Esophagus muscularis mucosa (tissue), 4 donors: ENCODE results near the gene CORO2B. TPM values are rescaled to one million over a fixed set of nuclear protein-coding genes. Genes with fewer than 3 reads are reported as not detected.
A peak's percentile ranks its signal among the peaks of the same experiment; 100 is the strongest.

Experiments used
- DNase-seq: peaks from one replicate; pipeline ENCODE4 v3.0.0-alpha.2; 2017; ENCODE audit errors: extremely low spot score
- H3K27ac ChIP-seq, 4 donors: fragments of 200-600 bp; sonication (generic); replicated peaks in 1 of 4; 1 replicate in 3 of 4; 2 replicates in 1 of 4; pipeline ENCODE4 v1.5.1; 2016 to 2019; ENCODE audit warnings: mild to moderate bottlenecking in 1 of 4
- H3K27me3 ChIP-seq, 4 donors: fragments of 200-600 bp; sonication (generic); one replicate each; pipeline versions ENCODE4 v1.5.1 to v1.6.0; 2016 to 2019
- H3K36me3 ChIP-seq, 4 donors: fragments of 200-600 bp; sonication (generic); one replicate each; pipeline ENCODE4 v1.5.1; 2016 to 2019
- H3K4me1 ChIP-seq, 4 donors: fragments of 200-600 bp; sonication (generic); one replicate each; pipeline ENCODE4 v1.5.1; 2016 to 2019
- H3K4me3 ChIP-seq, 4 donors: fragments of 200-600 bp; sonication (generic); 1 replicate in 2 of 4; 2 replicates in 2 of 4; pipeline ENCODE4 v1.5.1; 2016 to 2019; ENCODE audit warnings: mild to moderate bottlenecking in 4 of 4, moderate library complexity in 1 of 4
- H3K9me3 ChIP-seq, 4 donors: fragments of 200-600 bp; sonication (generic); 1 replicate in 3 of 4; 2 replicates in 1 of 4; pipeline ENCODE4 v1.5.1; 2016 to 2019
- EP300 ChIP-seq: sonication (generic); formaldehyde crosslinking; IDR thresholded peaks from one replicate; pipeline ENCODE4 v1.6.1; 2017; ENCODE audit warnings: antibody characterized with exemption
- POLR2A ChIP-seq: fragments of 450-650 bp; IDR thresholded peaks from one replicate; pipeline ENCODE4 v1.6.1; 2017; ENCODE audit warnings: antibody characterized with exemption, moderate library complexity, mild to moderate bottlenecking, low read depth
- POLR2AphosphoS5 ChIP-seq, 2 donors: sonication (generic); formaldehyde crosslinking; IDR thresholded peaks; one replicate each; pipeline ENCODE4 v1.6.1; 2017; ENCODE audit warnings: antibody characterized with exemption in 2 of 2
- WGBS: methylation state at CpG from one replicate; pipeline ENCODE4 v1.1.5; 2018; 5-methylcytosine and 5-hydroxymethylcytosine counted together
- intact Hi-C: fragments of 100-400 bp; cut with DNase I; formaldehyde crosslinking; loops from one replicate; pipeline ENCODE4 v1.15.1; 2023
- total RNA-seq, 4 donors: library from RNA; depleted of rRNA; stranded (reverse); fragments of >200 nt; gene quantifications; one replicate each; pipeline versions ENCODE4 v1.1.0 to v1.2.1, GENCODE V29; 2016
- TF ChIP-seq, protein P1 (sequence below), 3 experiments: fragments of 200-600 bp in 2 of 3; fragments of 450-650 bp in 1 of 3; sonication (generic) in 2 of 3; IDR thresholded peaks; one replicate each; pipeline ENCODE4 v1.5.1; 2017 to 2019; ENCODE audit warnings: antibody characterized with exemption in 3 of 3, mild to moderate bottlenecking in 2 of 3, moderate library complexity in 1 of 3

The CORO2B gene
- total RNA-seq, 4 donors from 2014 or later, result 5.8 to 12.2 (median 7.5) TPM

- Histone ChIP-seq H3K36me3 (no peaks in the 10 kb centered on the region), H3K4me1 (no peaks in the 10 kb centered on the region), H3K27me3 (no peaks in the 10 kb centered on the region), H3K4me3 (no peak overlapping the region), H3K9me3 (peaks cover 0 to 12% (median 7%) of the 10 kb centered on the region in 4 donors), H3K27ac (no peak overlapping the region)
- intact Hi-C loops, result no loop called here
- WGBS, result 70% methylated on average over 7 of the region's 7 CpGs
- TF ChIP-seq POLR2AphosphoS5 (IDR thresholded peaks at IDR 0.05) (no peak), EP300 (no peak), POLR2A (no peak)
- TF ChIP-seq, protein P1, sequence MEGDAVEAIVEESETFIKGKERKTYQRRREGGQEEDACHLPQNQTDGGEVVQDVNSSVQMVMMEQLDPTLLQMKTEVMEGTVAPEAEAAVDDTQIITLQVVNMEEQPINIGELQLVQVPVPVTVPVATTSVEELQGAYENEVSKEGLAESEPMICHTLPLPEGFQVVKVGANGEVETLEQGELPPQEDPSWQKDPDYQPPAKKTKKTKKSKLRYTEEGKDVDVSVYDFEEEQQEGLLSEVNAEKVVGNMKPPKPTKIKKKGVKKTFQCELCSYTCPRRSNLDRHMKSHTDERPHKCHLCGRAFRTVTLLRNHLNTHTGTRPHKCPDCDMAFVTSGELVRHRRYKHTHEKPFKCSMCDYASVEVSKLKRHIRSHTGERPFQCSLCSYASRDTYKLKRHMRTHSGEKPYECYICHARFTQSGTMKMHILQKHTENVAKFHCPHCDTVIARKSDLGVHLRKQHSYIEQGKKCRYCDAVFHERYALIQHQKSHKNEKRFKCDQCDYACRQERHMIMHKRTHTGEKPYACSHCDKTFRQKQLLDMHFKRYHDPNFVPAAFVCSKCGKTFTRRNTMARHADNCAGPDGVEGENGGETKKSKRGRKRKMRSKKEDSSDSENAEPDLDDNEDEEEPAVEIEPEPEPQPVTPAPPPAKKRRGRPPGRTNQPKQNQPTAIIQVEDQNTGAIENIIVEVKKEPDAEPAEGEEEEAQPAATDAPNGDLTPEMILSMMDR (IDR thresholded peaks at IDR 0.05), result no peak
- DNase-seq, result no peak
These were observed 41.3 kb upstream of the CORO2B start for GRCh38 chr15:68537506-68537905.

DNA sequence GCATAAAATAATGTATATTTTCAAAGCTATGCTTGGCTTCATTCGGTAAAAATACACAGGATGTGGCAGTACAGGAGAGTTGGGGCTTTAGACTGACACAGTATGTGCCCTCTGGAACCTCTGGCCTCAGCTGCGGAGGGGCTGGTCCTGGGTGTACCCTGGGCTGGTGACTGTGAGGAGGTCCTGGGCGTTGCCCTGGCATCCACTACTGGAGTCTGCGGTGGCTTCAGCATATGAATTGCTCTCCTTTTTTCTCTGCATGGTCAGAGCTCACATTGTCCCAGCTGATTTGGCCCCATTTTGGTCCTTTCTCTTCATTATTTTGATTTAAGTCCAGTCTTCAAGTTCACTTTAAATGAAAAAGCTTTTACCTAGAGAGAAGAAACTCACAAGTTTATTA is 40.5 kb upstream of the CORO2B start:
- H3K4me3 ChIP-seq, result no peak overlapping the region
- peaks cover 6 to 7% (median 6%) of the 10 kb centered on the region in 4 donors for H3K4me1 ChIP-seq
- H3K36me3 ChIP-seq, result no peaks in the 10 kb centered on the region
- H3K9me3 ChIP-seq, result peaks cover 0 to 7% (median 4%) of the 10 kb centered on the region in 4 donors
- 94% methylated on average over 4 of the region's 4 CpGs for WGBS
- intact Hi-C loops, result no loop called here
- no peak for DNase-seq
- no peak overlapping the region for H3K27ac ChIP-seq
- peaks cover 0 to 6% (median 0%) of the 10 kb centered on the region in 4 donors for H3K27me3 ChIP-seq
- TF ChIP-seq POLR2AphosphoS5 (IDR thresholded peaks at IDR 0.05) (no peak), POLR2A (no peak), EP300 (no peak)
- TF ChIP-seq, protein P1 (IDR thresholded peaks at IDR 0.05), result no peak

DNA sequence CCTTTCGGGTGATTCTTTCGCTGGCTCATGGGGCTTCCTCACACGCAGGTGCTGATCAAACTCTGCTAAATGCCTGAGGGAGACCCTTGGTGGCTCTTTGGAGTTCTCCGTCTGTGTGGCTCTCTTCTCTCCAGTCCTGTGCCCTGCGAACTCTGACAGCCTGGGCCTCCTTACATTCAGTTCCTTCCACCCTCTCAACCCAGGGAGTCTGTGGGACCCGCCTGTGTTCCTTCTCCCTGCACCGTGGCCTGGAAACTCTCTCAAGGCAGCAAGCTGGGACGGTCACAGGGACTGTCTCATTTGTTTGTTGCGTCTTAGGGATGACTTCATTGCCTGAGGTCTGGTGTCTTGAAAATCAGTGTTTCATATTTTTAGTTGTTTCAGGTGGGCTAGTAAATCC is 37.0 kb upstream of the CORO2B start:
- no peak overlapping the region for H3K27ac ChIP-seq

GRCh38 chr15:68542348-68542747 is 36.4 kb upstream of the CORO2B start:
- 94% methylated on average over 1 of the region's 1 CpG for WGBS
- Histone ChIP-seq H3K9me3 (peaks cover 0 to 7% (median 4%) of the 10 kb centered on the region in 4 donors), H3K4me1 (peaks cover 11 to 14% (median 11%) of the 10 kb centered on the region in 4 donors), H3K27me3 (peaks cover 0 to 16% (median 0%) of the 10 kb centered on the region in 4 donors), H3K36me3 (no peaks in the 10 kb centered on the region), H3K4me3 (no peak overlapping the region), H3K27ac (no peak overlapping the region)
- intact Hi-C loops, result no loop called here
- TF ChIP-seq POLR2A, result no peak
- no peak for TF ChIP-seq POLR2AphosphoS5 (IDR thresholded peaks at IDR 0.05)
- TF ChIP-seq, protein P1 (IDR thresholded peaks at IDR 0.05), result no peak
- TF ChIP-seq EP300, result no peak
- no peak for DNase-seq

More for the DNA sequence above, 37.0 kb upstream of the CORO2B start:
- TF ChIP-seq, protein P1 (IDR thresholded peaks at IDR 0.05), result no peak
- TF ChIP-seq POLR2A (no peak), EP300 (no peak), POLR2AphosphoS5 (IDR thresholded peaks at IDR 0.05) (no peak)
- no peak for DNase-seq
- peaks cover 0 to 16% (median 0%) of the 10 kb centered on the region in 4 donors for H3K27me3 ChIP-seq
- H3K36me3 ChIP-seq, result no peaks in the 10 kb centered on the region
- peaks cover 11 to 14% (median 11%) of the 10 kb centered on the region in 4 donors for H3K4me1 ChIP-seq
- intact Hi-C loops, result no loop called here
- WGBS, result 92% methylated on average over 7 of the region's 9 CpGs
- peaks cover 0 to 7% (median 4%) of the 10 kb centered on the region in 4 donors for H3K9me3 ChIP-seq
- no peak overlapping the region for H3K4me3 ChIP-seq

GRCh38 chr15:68542771-68543164 is 36.0 kb upstream of the CORO2B start:
- H3K9me3 ChIP-seq, result peaks cover 0 to 7% (median 4%) of the 10 kb centered on the region in 4 donors
- TF ChIP-seq POLR2A (no peak), EP300 (no peak), POLR2AphosphoS5 (IDR thresholded peaks at IDR 0.05) (no peak)
- TF ChIP-seq, protein P1 (IDR thresholded peaks at IDR 0.05), result no peak
- no peak for DNase-seq
- peaks cover 0 to 16% (median 0%) of the 10 kb centered on the region in 4 donors for H3K27me3 ChIP-seq
- intact Hi-C loops, result no loop called here
- H3K4me3 ChIP-seq, result no peak overlapping the region
- H3K27ac ChIP-seq, result peak overlapping the region in 1 of 4 donors; percentile 42
- WGBS, result 89% methylated on average over 4 of the region's 4 CpGs
- H3K4me1 ChIP-seq, result peaks cover 11 to 14% (median 11%) of the 10 kb centered on the region in 4 donors
- no peaks in the 10 kb centered on the region for H3K36me3 ChIP-seq
